ENCODE results near the gene ADAP1. TPM values are rescaled to one million over a fixed set of nuclear protein-coding genes. Genes with fewer than 3 reads are reported as not detected.
A peak's percentile ranks its signal among the peaks of the same experiment; 100 is the strongest.

Gene ADAP1
- total and polyA plus RNA-seq, 8 donors = 10.9 to 41.2 (median 14.4) TPM

DNA sequence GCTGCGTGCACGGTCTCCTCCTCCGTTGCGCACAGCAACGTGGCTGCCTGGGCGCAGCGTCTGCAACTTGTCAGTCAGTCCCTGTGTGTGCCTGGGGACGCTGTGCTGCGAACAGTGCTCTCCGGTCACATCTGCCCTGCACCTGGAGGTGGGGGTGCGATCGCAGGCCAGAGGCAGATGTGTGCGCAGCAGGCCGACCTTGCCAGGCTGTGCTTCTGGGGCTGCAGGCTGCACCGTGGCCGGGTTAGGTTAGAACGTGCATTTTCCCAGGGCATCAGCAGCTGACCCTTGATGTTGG, 86.3 kb downstream of the ADAP1 start:
- intact Hi-C loops (cut with DNase I) = loop anchor here in 2 of 3 donors (5.0 to 10.0 kb wide), 2 partner anchors 81 to 543 kb away; no protein-coding TSS in a partner anchor
- Histone ChIP-seq H3K4me1 (peaks cover 0 to under 1% (median 0%) of the 10 kb centered on the region in 3 donors), H3K27ac (peak overlapping the region in 1 of 4 donors; percentile 46), H3K27me3 (no peaks in the 10 kb centered on the region), H3K9me3 (no peaks in the 10 kb centered on the region), H3K4me3 (no peak overlapping the region), H3K36me3 (peaks cover 2 to 40% (median 2%) of the 10 kb centered on the region in 3 donors)
- TF ChIP-seq, protein P1, sequence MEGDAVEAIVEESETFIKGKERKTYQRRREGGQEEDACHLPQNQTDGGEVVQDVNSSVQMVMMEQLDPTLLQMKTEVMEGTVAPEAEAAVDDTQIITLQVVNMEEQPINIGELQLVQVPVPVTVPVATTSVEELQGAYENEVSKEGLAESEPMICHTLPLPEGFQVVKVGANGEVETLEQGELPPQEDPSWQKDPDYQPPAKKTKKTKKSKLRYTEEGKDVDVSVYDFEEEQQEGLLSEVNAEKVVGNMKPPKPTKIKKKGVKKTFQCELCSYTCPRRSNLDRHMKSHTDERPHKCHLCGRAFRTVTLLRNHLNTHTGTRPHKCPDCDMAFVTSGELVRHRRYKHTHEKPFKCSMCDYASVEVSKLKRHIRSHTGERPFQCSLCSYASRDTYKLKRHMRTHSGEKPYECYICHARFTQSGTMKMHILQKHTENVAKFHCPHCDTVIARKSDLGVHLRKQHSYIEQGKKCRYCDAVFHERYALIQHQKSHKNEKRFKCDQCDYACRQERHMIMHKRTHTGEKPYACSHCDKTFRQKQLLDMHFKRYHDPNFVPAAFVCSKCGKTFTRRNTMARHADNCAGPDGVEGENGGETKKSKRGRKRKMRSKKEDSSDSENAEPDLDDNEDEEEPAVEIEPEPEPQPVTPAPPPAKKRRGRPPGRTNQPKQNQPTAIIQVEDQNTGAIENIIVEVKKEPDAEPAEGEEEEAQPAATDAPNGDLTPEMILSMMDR (IDR thresholded peaks at IDR 0.05) = no peak
- FAIRE-seq (no peak), DNase-seq (peak in 2 of 6 donors; percentile 11 to 59), ATAC-seq (no peak)
- 95 to 97% methylated on average over 17 of the region's 17 CpGs for WGBS, 2 donors

DNA sequence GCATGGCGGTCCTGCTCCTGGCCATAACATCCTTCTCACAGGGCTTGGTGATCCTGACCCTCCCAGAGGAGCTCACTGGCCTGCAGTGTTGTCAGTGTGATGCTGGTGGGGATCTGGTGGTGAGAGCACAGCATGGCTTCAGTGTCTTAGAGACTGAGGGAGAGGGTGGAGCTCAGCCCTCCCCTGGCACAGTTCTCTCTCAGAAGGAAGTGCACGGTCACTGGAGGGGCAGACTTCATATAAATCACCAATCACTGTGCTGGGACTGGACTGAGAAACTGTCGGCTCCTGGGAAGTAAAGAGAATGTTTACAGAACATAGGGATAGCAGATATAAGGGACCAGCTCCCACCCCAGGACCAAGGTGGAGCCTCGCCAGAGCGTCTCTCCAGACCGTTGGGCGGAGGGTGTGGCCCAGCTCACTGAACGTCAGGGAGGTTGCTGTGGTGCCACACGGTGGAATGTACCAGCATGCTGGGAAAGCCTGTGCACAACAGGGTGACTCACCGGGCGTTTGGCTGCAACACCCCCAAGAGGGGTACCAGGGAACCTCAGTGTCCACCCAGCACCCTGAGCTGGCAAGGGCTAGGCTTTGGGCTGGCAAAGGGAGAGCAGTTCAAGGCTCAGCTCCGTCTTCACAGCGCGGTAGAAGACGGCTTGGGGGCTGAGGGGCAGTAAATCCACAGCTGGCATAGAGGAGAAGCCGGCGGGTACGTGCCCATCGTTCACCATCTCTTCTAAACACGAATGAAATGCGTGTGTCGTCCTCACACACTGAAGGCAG, 86.9 kb downstream of the ADAP1 start:
- intact Hi-C loops (cut with DNase I) = loop anchor here in 2 of 3 donors (5.0 to 10.0 kb wide), 2 partner anchors 80 to 543 kb away; no protein-coding TSS in a partner anchor
- DNase-seq (peak in 2 of 6 donors; percentile 37 to 64), ATAC-seq (peak in 3 of 4 donors; percentile 52 to 65 (median 65)), FAIRE-seq (no peak)
- 88 to 90% methylated on average over 22 of the region's 22 CpGs for WGBS, 2 donors
- Histone ChIP-seq H3K27ac (peak overlapping the region in 3 of 4 donors; percentile 5 to 46 (median 41)), H3K27me3 (no peaks in the 10 kb centered on the region), H3K9me3 (no peaks in the 10 kb centered on the region), H3K4me3 (no peak overlapping the region), H3K36me3 (peaks cover 2 to 39% (median 2%) of the 10 kb centered on the region in 3 donors), H3K4me1 (no peaks in the 10 kb centered on the region)
- TF ChIP-seq, protein P1 (IDR thresholded peaks at IDR 0.05) = no peak

DNA sequence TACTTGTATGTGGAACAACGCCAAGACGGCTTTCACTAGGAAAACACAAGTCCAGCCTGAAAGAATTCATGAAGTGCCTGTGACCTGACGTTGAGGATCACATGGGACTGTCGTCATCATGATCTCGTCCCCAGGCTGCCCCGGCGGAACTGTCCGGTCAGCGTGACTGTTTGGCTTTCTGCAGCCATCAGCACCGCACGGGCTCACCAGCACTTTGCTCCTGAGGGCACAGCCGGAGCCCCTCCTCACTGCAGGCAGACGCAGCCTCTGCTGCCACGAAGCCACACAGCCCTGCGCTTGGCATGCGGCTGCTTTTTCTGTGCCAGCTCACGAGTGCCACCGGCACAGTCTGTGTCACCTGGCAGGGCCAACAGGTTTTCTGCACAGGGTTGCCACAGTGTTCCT, 87.5 kb downstream of the ADAP1 start:
- WGBS, 2 donors = 79 to 80% methylated on average over 18 of the region's 18 CpGs
- H3K4me3 ChIP-seq = no peak overlapping the region
- H3K9me3 ChIP-seq = no peaks in the 10 kb centered on the region
- peak overlapping the region in 3 of 4 donors; percentile 5 to 46 (median 41) for H3K27ac ChIP-seq
- intact Hi-C loops (cut with DNase I) = loop anchor here in 2 of 3 donors (5.0 to 10.0 kb wide), 2 partner anchors 80 to 542 kb away; no protein-coding TSS in a partner anchor
- no peaks in the 10 kb centered on the region for H3K27me3 ChIP-seq
- peaks cover 0 to 38% (median 2%) of the 10 kb centered on the region in 3 donors for H3K36me3 ChIP-seq
- DNase-seq (peak in 3 of 6 donors; percentile 31 to 77 (median 39)), FAIRE-seq (no peak), ATAC-seq (peak; percentile 8 to 77 (median 60))
- H3K4me1 ChIP-seq = no peaks in the 10 kb centered on the region
- TF ChIP-seq, protein P1 (IDR thresholded peaks at IDR 0.05) = no peak

DNA sequence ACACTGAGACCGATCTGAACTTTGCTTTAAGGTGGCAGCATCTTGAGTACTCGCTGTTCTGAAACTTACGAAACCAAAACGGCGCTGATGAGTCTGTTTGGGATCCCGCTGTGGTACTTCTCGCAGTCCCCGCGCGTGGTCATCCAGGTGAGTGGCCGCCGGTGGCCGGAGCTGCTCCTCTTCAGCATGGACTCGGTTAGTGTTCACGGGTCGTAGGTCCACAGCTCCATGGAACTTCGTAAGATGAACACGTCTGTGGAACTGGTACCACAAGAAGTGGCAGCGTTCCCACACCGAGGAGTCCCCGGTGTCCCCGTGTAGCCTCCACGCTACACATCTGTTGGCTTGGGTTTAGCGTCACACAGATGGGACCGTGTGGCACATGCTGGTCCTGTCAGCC, 88.6 kb downstream of the ADAP1 start:
- no peaks in the 10 kb centered on the region for H3K9me3 ChIP-seq
- TF ChIP-seq, protein P1 (IDR thresholded peaks at IDR 0.05) = no peak
- no peaks in the 10 kb centered on the region for H3K27me3 ChIP-seq
- H3K4me1 ChIP-seq = no peaks in the 10 kb centered on the region
- FAIRE-seq = no peak
- no peak for ATAC-seq
- intact Hi-C loops (cut with DNase I) = loop anchor here in 2 of 3 donors (5.0 to 10.0 kb wide), 2 partner anchors 79 to 541 kb away; no protein-coding TSS in a partner anchor
- H3K36me3 ChIP-seq = peaks cover 0 to 47% (median 2%) of the 10 kb centered on the region in 3 donors
- 94 to 95% methylated on average over 25 of the region's 25 CpGs for WGBS, 2 donors
- no peak overlapping the region for H3K4me3 ChIP-seq
- DNase-seq = peak in 2 of 6 donors; percentile 23 to 54
- H3K27ac ChIP-seq = no peak overlapping the region
